ENCODE measurements around the gene KLHL29.

DNA sequence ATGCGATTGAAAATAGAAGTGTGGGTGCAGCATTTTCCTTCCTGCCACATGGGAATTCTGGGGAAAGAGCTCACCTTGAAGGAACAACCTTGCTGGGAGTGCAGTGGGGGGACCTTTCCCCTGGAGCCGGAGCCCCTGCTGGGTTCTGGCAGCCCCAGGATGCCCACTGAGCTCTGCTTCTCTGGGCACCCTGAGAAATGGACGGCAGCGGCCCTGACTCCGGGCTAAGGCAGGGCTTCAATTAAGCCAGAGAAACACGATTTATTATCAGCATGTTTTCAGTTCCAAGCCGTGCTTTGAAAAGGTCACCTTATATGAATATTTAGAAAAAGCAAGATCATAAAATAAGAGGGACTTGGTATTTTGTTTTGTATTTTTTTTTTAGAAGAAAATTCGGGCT lies 68.5 kb downstream of the KLHL29 start:
- no peak for TF ChIP-seq EZH2 (IDR thresholded peaks at IDR 0.05; ENCODE audit: insufficient read depth, low read length)
- TF ChIP-seq, protein P1, sequence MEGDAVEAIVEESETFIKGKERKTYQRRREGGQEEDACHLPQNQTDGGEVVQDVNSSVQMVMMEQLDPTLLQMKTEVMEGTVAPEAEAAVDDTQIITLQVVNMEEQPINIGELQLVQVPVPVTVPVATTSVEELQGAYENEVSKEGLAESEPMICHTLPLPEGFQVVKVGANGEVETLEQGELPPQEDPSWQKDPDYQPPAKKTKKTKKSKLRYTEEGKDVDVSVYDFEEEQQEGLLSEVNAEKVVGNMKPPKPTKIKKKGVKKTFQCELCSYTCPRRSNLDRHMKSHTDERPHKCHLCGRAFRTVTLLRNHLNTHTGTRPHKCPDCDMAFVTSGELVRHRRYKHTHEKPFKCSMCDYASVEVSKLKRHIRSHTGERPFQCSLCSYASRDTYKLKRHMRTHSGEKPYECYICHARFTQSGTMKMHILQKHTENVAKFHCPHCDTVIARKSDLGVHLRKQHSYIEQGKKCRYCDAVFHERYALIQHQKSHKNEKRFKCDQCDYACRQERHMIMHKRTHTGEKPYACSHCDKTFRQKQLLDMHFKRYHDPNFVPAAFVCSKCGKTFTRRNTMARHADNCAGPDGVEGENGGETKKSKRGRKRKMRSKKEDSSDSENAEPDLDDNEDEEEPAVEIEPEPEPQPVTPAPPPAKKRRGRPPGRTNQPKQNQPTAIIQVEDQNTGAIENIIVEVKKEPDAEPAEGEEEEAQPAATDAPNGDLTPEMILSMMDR (IDR thresholded peaks at IDR 0.05; ENCODE audit: insufficient read depth, low read depth, low read length), result no peak
